Amniotic stem cell (primary cell): ENCODE measurements around the gene MSX2.

Source experiments
- DNase-seq: peaks from one replicate; lab custom pipeline; 2025; lab: John Stamatoyannopoulos, UW

Gene MSX2

DNA sequence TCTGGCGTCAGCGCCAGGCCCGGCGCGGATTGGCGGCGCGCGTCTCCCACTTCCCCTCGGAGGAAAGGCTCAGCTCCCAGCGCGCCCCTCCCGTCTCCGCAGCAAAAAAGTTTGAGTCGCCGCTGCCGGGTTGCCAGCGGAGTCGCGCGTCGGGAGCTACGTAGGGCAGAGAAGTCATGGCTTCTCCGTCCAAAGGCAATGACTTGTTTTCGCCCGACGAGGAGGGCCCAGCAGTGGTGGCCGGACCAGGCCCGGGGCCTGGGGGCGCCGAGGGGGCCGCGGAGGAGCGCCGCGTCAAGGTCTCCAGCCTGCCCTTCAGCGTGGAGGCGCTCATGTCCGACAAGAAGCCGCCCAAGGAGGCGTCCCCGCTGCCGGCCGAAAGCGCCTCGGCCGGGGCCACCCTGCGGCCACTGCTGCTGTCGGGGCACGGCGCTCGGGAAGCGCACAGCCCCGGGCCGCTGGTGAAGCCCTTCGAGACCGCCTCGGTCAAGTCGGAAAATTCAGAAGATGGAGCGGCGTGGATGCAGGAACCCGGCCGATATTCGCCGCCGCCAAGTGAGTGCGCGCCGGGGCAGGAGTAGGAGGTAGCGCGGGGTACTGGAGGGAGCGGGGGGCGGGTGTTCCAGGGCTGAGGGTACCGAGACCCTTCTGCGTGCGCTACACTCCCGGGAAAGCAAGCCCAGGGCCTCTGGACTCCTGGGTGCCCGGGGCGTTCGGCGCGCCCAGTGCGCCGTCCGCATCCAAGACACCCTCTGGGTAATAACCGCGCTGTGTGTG lies at the start of gene MSX2:
TSS of gene MSX2 (plus strand) at position 99 of the 777 bp plus-strand sequence. CDS start at position 177, 78 bp downstream.
- peak; percentile 73 for DNase-seq

DNA sequence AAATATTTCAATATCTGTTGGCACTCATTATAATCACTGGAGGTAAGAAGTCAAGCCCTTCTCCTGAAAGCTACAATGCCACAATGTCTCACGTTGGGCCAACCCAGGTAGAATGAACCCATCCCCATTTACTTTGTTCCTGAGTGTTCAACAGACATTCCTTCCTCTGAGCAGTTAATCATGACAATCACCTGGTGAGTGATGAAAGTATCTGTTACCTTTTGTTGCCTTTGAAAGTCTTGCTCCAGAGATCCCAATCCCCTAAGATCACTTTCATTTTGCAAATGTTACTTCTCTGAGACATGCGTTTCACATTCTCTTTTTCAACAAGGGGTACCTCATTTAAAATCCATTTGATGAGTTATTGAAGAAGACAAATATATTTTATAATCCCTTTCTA lies 49.3 kb upstream of the MSX2 start:
- DNase-seq, result no peak

DNA sequence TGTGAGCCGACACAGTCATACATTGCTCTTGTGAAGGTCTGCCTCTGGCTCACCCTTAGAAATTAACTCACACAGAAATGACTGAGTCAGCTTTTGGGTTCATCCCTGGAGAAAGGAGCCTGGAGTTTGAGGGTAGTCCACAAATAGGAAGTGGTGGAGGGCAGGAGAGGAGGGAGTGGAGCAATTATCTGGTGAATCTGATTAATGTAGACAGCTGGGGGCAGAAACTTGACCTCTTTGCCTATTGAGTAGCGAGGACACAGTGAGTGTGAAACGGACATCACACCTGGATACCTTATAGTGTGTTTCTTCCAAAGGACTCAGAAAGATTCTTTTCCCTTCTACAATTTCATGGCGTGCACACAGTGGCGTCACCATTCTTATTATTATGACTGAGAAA lies 48.5 kb upstream of the MSX2 start:
- DNase-seq, result no peak

DNA sequence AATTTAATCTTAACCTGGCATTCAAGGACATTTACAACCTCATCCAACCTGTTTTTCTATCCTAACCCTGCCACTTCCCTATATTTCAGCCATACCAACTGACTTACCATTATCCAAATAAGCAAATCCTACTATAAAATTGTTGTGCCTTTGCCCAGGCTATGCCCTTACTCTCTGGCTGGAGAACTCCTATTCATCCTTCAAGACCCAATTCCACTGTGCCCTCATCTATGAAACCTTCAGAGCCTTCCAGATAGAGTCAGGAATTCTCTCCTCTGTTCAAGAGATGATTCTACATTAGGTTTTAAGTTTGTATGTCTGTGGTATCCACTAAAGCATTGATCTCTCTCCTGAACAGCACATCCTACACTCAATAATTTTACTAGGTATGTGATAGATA lies 46.3 kb upstream of the MSX2 start:
- DNase-seq, result no peak

DNA sequence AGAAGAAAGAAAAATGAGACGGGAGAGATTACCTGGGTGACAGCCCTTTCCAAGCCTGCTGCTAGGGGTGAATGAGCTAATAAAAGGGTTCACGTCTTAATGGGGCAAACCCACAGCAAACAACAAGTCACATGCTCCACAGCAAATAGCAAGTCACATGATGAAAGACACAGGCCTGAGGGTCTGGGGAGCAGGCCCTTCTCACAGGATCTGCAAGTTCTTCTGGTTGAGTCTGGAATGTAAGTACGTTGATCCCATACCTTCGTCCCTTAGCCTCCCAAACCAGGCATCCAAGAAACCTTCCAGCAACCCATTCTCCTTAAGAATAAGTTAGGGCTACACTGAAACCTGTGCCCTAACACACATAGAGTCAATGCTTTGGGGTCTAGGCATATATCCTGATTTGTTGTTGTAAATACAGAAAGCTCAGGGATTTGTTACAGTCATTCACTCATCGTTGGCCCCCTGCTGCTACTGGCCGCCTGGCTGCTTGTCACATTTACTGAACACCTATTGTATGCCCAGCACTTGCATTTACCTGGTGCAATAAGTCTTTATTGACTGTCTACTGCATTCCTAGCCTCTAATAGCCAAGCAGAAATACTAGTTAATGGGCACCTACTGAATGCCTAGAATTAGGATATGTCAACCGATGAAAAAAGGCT lies 43.3 kb upstream of the MSX2 start:
- DNase-seq, result no peak

DNA sequence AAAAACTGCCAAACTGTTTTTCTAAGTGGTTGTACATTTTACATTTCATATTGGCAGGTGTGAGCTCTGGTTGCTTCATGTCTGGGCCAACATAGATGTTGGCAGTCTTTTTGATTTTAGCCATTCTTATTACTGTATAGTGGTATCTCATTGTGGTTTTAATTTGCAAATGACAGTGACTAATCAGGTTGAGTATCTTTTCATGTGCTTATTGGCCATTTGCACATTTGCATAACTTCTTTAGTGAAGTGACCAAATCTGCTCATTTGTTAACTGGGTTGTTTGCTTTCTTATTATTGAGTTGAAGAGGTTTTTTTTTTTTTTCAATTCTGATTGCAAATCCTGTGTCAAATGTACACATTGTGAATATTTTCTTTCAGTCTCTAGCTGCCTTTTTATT lies 36.9 kb upstream of the MSX2 start:
- DNase-seq, result no peak

DNA sequence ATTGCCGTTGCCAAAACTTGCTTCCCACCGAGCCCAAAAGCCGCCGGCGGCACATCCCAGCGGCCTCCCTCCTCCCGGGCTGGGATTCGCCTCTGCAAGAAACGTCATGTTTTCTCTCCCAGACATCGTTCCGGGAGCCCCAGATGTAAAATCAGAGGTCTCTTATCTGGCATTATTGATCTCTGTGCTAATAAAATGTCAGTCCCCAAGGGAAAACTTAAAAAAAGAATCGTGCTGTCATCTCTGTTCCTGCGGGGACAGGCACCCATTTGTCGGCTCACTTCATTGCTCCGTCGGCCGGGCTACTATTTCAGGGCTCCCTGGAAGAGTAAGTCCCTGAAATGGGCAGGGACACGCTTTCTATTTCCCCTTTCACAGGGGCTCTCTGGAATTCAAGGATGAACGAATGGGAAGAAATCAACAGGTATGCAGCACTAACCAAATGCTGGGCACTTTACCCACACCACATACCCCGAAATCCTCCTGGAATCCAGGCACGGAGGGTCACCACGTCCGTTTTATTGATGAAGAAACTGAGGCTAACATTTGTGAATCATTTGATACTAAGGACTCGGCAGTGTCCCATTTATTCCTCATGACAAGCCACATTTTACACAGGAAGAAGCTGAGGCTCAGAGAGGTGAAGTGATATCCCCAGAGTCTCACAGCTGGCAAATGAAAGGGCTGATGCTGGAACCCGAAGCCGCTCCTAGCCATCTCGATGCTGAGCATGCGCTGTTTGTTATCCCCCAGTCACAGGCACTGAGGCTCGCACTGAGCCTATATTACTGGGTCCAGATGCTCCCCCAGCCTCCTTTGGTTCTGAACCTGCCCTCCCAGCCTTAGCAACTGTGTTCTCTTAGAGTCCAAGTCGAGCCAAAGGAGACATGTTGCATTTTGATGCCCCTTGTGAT lies 35.7 kb upstream of the MSX2 start:
- DNase-seq, result no peak

DNA sequence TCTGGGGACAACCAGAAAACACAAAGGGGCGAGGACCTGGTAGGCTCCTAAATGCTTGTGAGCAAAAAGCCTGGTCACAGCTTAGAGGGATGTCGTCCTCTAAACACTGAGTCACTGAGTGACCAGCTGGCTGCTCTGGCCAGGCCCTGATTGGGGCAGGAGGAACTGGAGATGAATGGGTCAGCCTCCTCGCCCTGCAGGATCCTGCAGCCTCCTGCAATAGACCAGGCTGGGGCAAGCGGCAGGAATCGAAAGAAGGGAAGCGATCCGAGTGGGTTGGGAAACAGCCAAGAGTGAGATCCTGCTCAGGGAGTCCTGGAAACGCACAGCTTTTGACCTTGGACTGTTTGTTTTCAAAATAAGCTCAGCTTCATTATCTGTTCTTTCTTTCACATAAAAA lies 34.1 kb upstream of the MSX2 start:
- DNase-seq, result no peak

DNA sequence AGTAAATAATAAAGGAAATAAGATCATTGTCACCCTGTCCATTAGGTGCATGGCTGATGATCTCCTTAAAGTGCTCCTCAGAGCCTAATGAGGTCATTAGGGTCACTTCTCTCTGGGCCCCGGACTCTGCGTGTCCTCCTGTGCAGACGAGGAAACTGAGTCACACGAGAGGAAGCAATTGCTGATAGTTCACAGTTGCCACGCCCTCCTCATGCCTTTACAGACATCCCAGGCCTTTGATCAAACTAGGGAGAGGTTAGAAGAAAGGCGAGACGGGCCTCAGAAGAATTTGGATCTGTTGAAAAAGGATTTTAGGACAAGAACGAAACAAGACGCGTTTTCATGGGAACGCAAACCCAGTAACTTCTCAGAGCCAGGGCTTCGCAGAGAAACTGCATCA lies 32.0 kb upstream of the MSX2 start:
- DNase-seq, result no peak

DNA sequence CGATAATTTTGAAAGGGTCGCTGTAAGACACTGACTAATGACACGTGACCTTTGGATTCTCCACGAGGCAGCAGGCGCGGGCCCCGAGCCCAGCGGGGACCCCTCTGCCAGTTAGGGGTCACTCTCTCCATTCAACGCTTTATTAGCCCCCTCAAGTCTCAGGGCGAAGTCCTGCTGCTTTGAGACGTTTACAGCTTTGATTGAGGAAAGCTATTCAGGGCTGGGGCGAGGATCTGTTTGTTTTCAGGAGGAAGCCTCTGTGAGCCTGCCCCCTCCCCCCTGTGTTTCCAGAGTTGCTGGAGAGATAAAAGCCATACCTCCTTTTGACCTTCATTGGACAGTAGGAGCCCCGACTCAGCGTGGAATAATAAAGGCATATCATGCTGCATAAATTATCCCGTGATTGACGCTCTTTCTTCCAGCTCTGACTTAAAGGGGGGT lies 31.4 kb upstream of the MSX2 start:
- DNase-seq, result no peak

DNA sequence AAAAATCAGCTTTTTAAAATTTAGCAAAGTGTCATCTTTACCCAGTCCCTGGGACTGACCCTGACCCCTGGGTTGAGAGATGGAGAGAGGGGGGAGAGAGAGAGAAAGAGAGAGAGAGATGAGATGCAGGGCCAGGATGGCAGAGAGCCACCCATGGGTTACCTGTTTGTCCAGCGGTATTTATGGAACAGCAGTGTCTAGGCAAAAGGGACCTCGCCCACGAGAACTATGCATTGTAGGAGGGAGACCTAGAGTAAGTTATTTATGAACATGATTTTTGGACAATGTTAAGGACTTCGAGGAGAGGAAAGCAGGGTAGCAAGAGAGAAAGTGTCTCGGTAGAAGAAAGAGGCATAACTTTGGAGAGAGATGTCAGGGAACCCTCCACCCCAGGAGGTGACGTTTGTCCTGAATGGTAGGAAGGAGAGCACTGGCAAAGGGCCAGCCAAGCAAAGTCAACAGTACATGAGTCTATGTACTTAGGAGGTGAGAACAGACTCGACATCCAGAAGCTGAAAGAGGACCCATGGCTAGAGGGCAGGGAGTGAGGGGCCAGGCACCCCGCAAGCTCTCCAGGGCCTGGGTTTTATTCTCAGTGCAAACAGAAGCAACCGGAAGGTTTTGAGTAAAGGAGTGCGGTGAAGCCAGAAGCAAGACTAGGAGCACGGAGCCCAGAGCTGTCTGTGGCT lies 30.5 kb upstream of the MSX2 start:
- DNase-seq, result no peak

DNA sequence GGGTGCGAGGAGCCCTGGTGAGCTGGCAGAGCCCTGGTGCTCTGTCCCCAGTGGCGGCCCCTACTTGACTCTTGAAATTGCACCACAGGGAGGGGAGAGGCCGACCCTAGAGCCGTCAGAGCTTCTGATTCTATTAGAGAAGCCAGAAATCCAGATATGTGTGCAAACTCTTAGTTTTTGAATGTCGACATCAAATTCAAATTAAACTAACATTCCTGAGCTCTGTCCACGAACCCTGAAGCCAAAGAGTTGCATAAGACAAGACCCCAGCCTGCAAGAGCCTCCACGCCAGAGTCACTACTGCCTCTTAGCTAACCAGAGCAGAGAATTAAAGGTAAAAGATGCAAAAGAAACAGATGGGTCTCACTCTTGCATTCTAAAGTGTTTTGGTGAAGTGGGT lies 29.8 kb upstream of the MSX2 start:
- no peak for DNase-seq

DNA sequence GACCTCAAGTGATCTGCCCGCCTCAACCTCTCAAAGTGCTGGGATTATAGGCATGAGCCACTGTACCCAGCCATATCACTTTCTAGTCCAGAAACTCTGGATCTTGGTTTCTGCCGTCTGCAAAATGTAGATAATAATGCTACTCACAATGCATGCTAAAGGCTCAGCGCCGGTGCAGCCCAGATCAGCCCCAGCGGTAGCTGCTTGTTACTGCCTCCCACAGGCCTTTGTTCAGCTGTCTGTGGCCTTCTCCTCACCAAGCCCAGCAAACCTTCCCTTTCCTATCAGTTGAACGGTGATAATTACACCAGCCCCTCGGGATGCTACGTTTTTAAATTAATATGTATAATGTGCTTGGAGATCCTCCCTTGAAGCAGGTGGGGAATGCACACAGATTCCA lies 26.2 kb upstream of the MSX2 start:
- no peak for DNase-seq

DNA sequence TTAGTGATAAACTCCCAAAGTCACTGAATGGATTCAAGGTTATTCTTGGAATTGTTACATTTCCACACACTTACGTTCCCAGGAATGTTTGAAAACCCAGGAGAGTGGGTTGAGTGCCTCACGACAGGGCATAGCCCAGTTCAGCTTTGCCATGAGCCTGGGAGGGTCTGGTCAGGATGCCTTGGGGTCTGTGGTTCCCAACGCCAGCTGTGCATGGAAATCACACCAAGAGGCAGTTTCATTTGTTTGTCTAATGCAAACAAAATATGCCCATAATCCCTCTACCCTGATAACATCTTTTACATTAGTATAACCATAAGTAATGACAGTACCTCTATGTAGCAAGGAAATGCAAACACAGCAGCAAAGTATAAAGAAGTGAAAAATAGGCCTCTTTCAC lies 25.3 kb upstream of the MSX2 start:
- no peak for DNase-seq

DNA sequence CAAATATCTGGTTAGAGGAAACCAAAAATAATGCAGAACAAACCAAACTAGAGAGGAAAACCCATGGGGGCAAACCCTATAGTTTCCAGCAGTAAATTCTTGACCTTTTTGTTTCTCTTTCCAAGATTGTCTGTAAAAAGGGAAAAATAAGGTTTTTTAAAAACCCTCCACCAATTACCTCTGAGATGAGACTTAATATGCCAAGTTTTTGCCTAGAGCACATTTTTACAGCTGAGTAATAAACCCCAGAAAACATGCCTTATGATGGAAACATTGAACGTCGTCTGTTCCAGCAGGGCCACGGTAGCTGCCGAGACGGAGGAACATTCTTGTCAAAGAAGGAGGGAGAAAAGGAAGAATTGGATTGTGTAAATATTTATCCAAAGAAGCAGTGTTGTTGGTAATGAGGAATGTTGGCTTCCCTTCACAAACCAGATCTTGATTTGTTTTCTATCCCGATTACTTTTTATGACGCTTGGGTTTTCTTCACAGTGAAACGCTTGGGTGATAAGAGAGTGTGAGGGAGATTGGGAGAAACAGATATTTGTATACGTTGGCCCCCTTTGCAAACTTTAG lies 17.3 kb upstream of the MSX2 start:
- no peak for DNase-seq

DNA sequence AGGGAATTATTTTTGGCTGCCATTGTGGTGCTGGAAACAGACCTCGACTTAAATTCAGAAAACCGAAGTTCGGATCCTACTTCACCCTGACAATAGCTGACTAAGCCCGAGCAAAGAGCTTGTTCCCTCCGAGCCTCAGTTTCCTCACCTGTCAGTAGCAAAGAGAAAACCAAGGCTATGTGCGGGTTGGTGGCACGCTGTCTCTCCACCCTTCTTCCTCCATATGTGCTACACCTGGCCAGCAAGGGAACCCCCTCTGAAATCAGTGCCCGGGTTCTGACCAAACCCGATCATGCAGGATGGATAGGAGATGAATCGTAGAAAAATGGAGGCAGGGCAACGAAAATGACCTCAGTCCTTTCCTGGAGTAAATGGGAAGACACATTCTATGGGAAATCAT lies 16.7 kb upstream of the MSX2 start:
- no peak for DNase-seq

DNA sequence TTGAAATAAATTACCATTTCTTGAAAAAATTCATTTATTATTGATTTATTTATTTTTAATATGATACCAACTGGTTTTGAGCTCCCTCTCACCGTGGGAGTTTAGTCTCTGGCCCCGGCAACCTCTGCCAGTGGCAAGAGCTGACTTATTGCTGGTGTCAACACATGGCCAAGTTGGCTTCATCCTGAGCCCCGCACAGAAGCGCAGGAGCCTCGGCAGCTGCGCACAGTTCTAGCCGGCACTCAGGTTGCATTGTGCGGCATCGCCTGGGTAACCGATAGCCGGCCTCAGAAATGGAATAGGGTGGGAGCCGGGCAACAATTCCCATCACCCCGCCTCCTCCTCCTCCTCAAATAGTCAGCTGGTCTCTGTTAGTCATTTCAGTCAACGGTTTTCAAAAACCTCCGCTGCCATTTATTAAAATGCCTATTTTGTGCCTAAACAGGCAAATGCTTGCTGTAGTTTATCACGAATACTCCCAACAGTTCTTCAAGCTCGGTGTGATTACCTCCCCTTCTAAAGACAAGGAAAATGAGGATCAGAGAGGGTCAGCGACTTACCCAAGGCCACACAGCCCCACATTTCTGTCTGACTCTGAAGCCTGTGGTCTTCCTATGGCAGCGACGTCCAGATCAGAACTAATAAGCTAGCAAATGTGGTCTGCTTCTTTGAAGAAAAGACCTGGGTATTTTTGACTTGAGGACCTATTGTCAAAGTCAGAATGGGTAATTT lies 15.7 kb upstream of the MSX2 start:
- DNase-seq, result no peak

DNA sequence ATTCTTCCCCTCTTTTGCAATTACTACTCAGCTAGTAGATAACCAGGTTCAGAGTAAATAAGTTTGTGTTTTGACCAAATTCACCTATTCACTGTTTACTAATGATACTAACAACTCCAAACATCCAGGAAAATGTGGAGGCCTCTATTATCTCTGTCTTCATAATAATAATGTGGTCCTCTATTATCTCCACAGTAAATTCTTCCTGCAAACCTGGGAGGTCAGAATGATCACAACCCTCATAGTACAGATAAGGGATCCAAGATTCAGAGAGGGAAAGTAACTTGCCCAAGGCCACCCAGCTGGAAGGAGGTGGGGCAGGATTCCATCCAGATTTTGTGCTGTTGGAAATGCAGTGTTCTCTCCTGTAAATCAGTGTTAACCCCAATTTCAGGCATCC lies 9.6 kb upstream of the MSX2 start:
- DNase-seq, result no peak

DNA sequence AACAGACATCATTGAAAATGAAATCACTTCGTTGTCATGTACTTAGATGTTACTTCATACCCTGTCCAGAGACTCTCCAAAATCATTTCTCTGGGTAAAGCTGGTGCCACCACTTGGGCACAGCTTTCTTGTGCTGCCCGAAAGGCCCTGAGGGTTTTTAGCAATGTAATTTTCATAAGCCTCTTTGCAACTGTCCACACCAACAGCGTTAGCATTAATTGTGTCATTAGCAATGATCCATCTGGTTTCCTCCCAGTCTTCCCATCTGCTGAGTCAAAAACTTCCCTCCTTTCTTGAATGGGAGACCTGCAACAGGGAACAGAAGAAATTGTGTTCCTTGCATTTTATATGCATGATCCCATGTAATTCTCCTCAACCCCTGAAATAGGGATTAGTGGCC lies 8.6 kb upstream of the MSX2 start:
- DNase-seq, result no peak

DNA sequence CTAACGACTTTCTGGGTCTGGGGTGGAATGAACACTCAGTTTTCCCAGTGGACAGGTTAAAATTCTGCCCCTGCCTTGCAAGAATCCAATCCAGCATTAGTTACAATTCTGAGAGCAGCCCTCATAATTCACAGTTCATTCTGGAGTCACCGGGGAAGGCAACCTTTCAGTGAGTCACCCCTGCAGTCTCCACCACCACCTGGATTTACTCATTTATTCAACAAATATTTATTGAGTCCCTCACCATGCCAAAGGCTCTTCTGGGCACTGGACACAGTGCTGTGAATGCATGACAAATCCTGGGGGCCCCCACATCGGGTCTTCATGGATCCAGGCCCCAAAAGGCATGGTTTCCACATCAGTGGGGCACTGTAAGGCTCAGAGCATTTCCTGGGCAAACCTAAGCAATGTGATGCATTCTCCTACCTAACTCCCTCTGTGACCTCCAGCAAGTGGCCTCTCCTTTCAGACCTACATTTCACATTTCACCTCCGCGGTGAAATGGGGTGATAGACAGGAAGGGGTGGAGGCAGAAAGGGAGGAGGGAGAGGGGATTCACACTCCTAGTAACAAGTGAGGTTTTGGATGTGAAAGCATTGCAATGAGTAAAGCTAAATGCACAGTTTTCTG lies 6.4 kb upstream of the MSX2 start:
- DNase-seq, result no peak
